Measurements from ENCODE around the gene FABP6.
A peak's percentile ranks its signal among the peaks of the same experiment; 100 is the strongest.

Gene FABP6

GRCh38 chr5:160263326-160263855, 34.1 kb downstream of the FABP6 start:
- no peak for DNase-seq

- DNase-seq: no peak
These were observed 36.7 kb downstream of the FABP6 start for GRCh38 chr5:160266044-160266443.

- no peak for DNase-seq
These were observed 37.5 kb downstream of the FABP6 start for GRCh38 chr5:160266752-160267345.

GRCh38 chr5:160268121-160268520, 38.8 kb downstream of the FABP6 start:
- no peak for DNase-seq

- DNase-seq: no peak
These were observed 39.7 kb downstream of the FABP6 start for GRCh38 chr5:160269017-160269416.

GRCh38 chr5:160270704-160271103, 41.4 kb downstream of the FABP6 start:
- no peak for DNase-seq

- DNase-seq: no peak
These were observed 42.1 kb downstream of the FABP6 start for GRCh38 chr5:160271396-160271795.

DNA sequence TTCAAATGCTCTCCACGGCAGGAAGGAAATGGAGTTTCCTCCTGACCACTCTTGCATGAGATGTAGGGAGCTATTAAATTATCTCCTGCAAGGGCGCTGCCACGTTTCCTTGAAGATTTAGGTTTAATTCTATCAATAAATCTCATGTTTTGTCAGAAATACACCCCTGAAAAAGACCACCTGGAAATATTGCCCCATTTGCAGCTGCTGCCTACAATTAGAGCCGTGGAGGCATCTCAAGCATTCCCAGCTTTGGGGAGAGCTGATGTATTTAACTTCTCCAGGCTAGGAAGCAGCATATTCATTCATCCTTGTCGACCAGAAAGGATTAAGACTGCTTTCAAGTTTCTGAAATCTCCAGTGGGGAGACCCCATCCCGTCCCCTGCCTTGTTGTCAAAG, 42.5 kb downstream of the FABP6 start:
- DNase-seq: no peak

DNA sequence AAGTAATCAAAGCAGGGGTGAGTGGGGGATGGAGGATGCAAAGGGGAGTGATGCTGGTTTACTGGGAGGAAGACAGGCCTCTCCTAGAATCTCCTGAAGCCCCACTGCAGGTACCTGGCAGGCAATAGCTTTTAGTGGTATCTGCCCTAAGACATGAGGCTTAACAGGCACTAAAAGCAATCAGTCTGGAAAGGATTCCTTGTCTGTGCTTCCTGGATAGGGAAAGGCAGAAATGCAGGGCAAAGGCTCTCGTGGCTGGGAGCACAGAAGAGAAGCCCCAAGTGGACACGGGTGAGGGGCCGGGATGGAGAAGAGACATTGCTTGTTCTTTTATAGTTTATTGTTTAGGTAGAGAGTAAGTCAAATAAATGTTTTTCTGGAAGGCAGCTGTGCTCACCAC, 43.0 kb downstream of the FABP6 start:
- no peak for DNase-seq

DNA sequence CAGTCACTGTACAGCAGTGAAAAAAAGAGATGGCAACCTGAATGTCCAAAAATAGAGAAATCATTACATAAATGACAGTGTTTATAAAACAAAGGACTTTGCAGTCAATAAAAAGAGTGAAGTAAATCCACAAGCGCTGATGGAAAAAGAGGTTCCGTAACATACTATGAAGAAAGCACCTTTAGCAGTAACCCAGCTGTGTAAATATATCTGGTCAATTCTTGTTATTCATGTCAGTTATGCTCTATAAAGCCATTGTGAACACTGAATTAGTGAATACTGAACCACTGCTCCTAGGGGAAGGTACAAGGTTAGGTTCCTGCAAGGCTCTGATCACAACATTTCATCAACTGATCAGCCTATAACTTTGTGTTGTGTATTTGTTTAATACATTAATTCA, 43.6 kb downstream of the FABP6 start:
- DNase-seq: no peak

DNA sequence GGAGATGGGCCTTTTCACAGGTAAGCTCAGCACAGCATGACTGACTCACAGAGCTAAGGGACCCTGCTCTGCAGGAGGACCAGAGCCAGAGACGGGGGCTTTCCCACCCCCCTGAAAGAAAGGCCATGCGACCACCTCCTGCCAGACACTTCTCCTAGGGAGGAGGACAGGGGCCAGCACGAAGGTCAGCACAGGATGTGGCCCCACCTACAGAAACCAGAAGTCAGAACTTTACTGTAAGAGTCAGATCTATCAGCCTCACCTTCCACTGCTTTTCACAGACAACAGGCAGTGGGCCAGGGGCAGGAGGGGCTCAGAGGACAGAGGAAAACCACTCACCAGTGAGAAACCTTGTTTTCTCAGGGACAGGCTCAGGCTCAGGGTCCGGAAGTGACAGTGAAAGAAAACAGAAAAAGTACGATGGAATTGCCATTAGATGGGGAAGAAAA, 45.2 kb downstream of the FABP6 start:
- DNase-seq: no peak

DNA sequence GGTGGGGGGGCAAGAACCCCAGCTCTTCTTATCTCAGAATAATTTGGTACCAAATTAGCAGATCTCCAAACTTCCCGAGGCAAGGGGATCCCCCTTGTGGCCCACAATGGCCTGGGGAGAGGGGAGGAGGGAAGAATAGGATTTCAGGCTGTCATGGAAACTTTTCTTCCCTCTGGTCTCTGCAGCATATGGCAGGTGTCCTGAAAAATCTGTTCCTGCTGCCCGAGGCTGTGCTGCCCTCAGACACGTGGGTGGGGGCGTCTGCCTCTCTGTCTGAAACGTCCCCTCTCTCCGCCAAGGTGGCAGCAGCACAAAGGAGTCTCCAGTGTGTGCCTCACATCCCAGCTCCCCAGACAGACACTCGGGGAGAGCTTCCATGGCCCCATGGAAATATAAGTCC, 49.0 kb downstream of the FABP6 start:
- no peak for DNase-seq

DNA sequence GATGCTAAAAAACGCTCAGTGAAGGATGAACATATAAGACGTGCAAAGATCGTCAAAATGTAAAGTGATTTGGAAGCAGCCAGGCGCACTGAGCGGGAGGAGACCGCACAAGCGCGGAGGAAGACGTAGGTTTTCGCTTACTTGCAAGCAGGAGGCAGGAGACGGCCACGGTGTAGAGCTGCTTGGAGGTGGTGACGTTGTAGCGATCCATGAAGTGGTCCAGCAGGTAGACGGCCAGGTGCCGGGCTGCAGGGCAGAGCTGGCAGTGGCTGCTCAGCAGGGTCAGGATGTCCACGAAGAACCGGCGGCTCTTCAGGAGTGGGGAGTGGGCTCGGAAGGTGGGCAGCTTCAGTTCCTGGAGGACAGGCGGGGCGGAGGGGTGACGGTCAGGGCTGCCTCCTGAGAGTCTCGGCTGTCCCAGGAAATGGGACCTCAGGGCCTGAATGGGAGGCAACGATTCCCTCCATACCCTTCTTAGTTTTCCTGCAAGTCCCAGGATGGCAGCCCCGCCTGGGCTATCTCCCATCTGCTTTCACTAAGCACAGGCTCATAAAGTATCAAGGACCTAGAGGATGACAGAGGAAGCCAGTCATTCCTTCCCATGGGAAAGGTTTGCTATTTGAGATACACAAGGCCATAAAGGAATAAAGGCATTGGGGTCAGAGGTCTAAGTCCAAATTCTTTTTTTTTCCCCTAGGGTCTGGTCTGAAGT, 51.2 kb downstream of the FABP6 start:
- no peak for DNase-seq

GRCh38 chr5:160281275-160281674, 52.0 kb downstream of the FABP6 start:
- no peak for DNase-seq

GRCh38 chr5:160284291-160284873, 55.1 kb downstream of the FABP6 start:
- DNase-seq: no peak

DNA sequence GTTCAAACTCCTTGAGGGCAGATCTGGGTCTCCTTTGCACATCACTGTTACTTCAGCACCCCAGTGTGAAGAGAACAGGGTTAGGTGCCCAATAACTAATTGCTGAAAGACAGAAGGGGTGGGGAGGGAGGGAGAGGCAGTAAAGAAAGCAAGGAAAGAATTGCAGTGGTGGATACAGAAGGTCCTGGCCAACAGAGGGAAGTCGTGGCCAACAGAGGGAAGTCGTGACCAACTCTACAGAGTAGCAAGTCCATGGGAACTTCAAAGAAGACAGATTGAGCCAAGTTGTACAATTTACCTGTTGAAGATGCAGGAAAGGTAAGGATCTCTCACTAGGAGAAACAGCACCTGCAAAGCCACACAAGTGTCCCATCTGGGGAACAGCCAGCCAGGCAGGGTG, 56.0 kb downstream of the FABP6 start:
- DNase-seq: no peak

GRCh38 chr5:160286947-160287346, 57.6 kb downstream of the FABP6 start:
- DNase-seq: no peak

DNA sequence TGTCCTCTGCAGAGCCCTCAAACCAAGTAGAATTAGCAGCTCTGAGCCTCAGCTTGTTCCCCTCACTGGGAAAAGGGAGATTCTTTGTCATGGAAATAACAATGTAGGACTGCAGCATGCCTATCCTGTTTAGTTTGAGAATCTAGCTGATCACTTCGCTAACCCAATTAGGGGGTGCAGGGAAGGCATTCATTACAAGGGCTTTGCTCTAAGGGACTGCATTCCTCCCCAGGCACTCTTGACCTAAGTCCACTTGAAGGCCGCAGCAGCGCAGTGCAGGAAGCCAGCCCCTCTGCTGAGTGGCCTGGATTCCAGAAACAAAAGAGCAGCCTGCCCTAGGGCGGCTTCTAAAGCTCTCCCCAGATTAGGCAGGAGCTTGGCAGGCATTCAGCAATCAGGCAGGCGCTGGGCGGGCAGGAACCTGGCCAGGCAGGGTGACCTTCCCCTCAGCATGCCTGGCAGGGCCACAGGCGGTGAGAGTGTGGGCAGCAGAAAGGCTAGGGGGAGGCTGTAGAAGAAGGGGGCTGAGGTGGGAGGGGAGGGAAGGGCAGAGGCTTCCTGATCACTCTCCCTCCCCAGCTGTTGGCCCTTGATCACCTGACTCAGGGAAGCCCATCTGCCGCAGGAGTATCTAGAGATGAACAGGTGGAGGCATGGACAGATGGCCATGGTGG, 58.2 kb downstream of the FABP6 start:
- DNase-seq: peak in 1 of 2 experiments; percentile 16

All from NCI-H446 (cell line).